GM12878 (cell line): ENCODE data around the gene PIK3C3. TPM values are rescaled to one million over a fixed set of nuclear protein-coding genes. Genes with fewer than 3 reads are reported as not detected.
A peak's percentile ranks its signal among the peaks of the same experiment; 100 is the strongest.

Source experiments
- CBFB ChIP-seq: IDR thresholded peaks from 2 replicates; pipeline ENCODE4 v1.6.1; 2016; ENCODE audit warnings: antibody characterized with exemption, low read depth
- ELK1 ChIP-seq: IDR thresholded peaks from 2 replicates; pipeline ENCODE4 v1.6.1; 2012; ENCODE audit warnings: low read depth, low read length, improper control_type of control experiment
- IKZF2 ChIP-seq, 2 experiments: fragments of 450-650 bp; IDR thresholded peaks; 2 replicates each; pipeline ENCODE4 v1.6.1; 2017; ENCODE audit warnings: mild to moderate bottlenecking in 2 of 2, moderate library complexity in 2 of 2
- MTA3 ChIP-seq: IDR thresholded peaks from 2 replicates; pipeline ENCODE4 v1.6.1; 2012; ENCODE audit warnings: low read length, inconsistent platforms, borderline replicate concordance
- PRDM15 ChIP-seq: fragments of 450-650 bp; formaldehyde crosslinking; IDR thresholded peaks from 2 replicates; pipeline ENCODE4 v1.4.0; 2020; ENCODE audit warnings: mild to moderate bottlenecking, moderate library complexity
- RBBP5 ChIP-seq: fragments of 200-600 bp; sonication (generic); conservative IDR thresholded peaks from 2 replicates; pipeline ENCODE4 v1.6.1; 2016
- polyA plus RNA-seq, 11 experiments: library from polyadenylated mRNA; depleted of rRNA in 4 of 11; unstranded in 6 of 11; stranded (reverse) in 5 of 11; fragments of >200 nt; fragmentation: Nextera tagmentation in 4 of 11; fragmentation: Illumina TruSeq in 1 of 11; extraction: Ambion mirVana in 4 of 11; extraction: Trizol in 1 of 11; gene quantifications; 1 replicate in 1 of 11; 2 replicates in 10 of 11; pipeline versions ENCODE4 v1.2.1 to v1.2.3, GENCODE V29; 2011 to 2016; ENCODE audit warnings: inconsistent platforms in 2 of 11, missing spikeins in 2 of 11, low read depth in 1 of 11
- total RNA-seq, 4 experiments: library from RNA; depleted of rRNA in 3 of 4; stranded (reverse); fragments of >200 nt in 3 of 4; fragmentation: Illumina TruSeq in 1 of 4; extraction: Trizol in 1 of 4; gene quantifications; 2 replicates each; pipeline versions ENCODE4 v1.2.1 to v1.2.3, GENCODE V29; 2013 to 2021

Gene PIK3C3
- total and polyA plus RNA-seq, 10 of the 15 experiments (the other 5 are each of a cell fraction or from before 2014, with no cell fraction given), result 14.4 to 131 (median 32.4) TPM

- no peak for TF ChIP-seq PRDM15 (CRISPR knock-in tag)
- TF ChIP-seq CBFB, result 0 out of 2 replicates have a peak, but pooled peaks have one; percentile 18
- TF ChIP-seq ELK1, result no peak
- TF ChIP-seq MTA3, result no peak
- TF ChIP-seq IKZF2 (IDR thresholded peaks at IDR 0.05), result peak in 1 of 2 experiments; percentile 41; a peak in 1 of 4 replicates
- TF ChIP-seq RBBP5, result no peak
- TF ChIP-seq, all 136 proteins: peak for 4
Observed at GRCh38 chr18:41972067-41972925, 17.3 kb downstream of the PIK3C3 start (continued).
